Testis (tissue), 3 donors: ENCODE results near the gene CRABP2. TPM values are rescaled to one million over a fixed set of nuclear protein-coding genes. Genes with fewer than 3 reads are reported as not detected.

ENCODE experiments used
- DNase-seq: peaks from one replicate; pipeline ENCODE4 v3.0.0-alpha.2; 2019
- H3K27ac ChIP-seq, 2 donors: fragments of 200-600 bp; sonication (generic); one replicate each; pipeline ENCODE4 v1.5.1; 2019
- H3K27me3 ChIP-seq: fragments of 200-600 bp; sonication (generic); one replicate; pipeline ENCODE4 v1.5.1; 2019
- H3K36me3 ChIP-seq: fragments of 200-600 bp; sonication (generic); one replicate; pipeline ENCODE4 v1.5.1; 2017; ENCODE audit warnings: low read depth; ENCODE audit errors: missing control alignments
- H3K4me1 ChIP-seq: fragments of 200-600 bp; sonication (generic); one replicate; pipeline ENCODE4 v1.5.1; 2019
- H3K4me3 ChIP-seq, 2 donors: fragments of 200-600 bp; sonication (generic); one replicate each; pipeline ENCODE4 v1.5.1; 2017 to 2019
- H3K9me3 ChIP-seq: fragments of 200-600 bp; sonication (generic); one replicate; pipeline ENCODE4 v1.5.1; 2017
- POLR2A ChIP-seq: fragments of 450-650 bp; IDR thresholded peaks from one replicate; pipeline ENCODE4 v1.6.1; 2017; ENCODE audit warnings: antibody characterized with exemption, mild to moderate bottlenecking, moderate library complexity
- WGBS, 2 donors: methylation state at CpG; one replicate each; pipeline ENCODE4 v1.1.5; 2018; 5-methylcytosine and 5-hydroxymethylcytosine counted together
- intact Hi-C: fragments of 100-400 bp; cut with DNase I; formaldehyde crosslinking; loops from one replicate; pipeline ENCODE4 v1.15.1; 2023; ENCODE audit warnings: low total_unique reads
- polyA plus RNA-seq: library from polyadenylated mRNA; stranded (reverse); fragments of 350-450 nt; fragmentation: Illumina TruSeq; extraction: RNeasy Lipid Tissue Mini Kit (QIAGEN cat#74804); gene quantifications from one replicate; pipeline ENCODE4 v1.2.3, GENCODE V29; 2014; ENCODE audit warnings: low read depth, low replicate concordance; ENCODE audit not compliant: insufficient read depth
- total RNA-seq, 2 donors: library from RNA; depleted of rRNA; stranded (reverse); fragments of >200 nt; gene quantifications; one replicate each; pipeline ENCODE4 v1.2.3, GENCODE V29; 2016
- TF ChIP-seq, protein P1 (sequence below), 3 experiments: fragments of 450-650 bp in 2 of 3; fragments of 200-600 bp in 1 of 3; sonication (generic) in 1 of 3; IDR thresholded peaks; one replicate each; pipeline ENCODE4 v1.5.1; 2016 to 2019; ENCODE audit warnings: antibody characterized with exemption in 3 of 3, mild to moderate bottlenecking in 2 of 3, moderate library complexity in 1 of 3

CRABP2 gene
- total and polyA plus RNA-seq, 3 donors from 2014 or later, result 2.1 to 21.0 (median 6.8) TPM

GRCh38 chr1:156693848-156694689 lies 11.3 kb downstream of the CRABP2 start:
- TF ChIP-seq, protein P1, sequence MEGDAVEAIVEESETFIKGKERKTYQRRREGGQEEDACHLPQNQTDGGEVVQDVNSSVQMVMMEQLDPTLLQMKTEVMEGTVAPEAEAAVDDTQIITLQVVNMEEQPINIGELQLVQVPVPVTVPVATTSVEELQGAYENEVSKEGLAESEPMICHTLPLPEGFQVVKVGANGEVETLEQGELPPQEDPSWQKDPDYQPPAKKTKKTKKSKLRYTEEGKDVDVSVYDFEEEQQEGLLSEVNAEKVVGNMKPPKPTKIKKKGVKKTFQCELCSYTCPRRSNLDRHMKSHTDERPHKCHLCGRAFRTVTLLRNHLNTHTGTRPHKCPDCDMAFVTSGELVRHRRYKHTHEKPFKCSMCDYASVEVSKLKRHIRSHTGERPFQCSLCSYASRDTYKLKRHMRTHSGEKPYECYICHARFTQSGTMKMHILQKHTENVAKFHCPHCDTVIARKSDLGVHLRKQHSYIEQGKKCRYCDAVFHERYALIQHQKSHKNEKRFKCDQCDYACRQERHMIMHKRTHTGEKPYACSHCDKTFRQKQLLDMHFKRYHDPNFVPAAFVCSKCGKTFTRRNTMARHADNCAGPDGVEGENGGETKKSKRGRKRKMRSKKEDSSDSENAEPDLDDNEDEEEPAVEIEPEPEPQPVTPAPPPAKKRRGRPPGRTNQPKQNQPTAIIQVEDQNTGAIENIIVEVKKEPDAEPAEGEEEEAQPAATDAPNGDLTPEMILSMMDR (IDR thresholded peaks at IDR 0.05), result no peak
- TF ChIP-seq POLR2A, result no peak
- intact Hi-C loops, result no loop called here
- Histone ChIP-seq H3K36me3 (no peaks in the 10 kb centered on the region), H3K27me3 (no peaks in the 10 kb centered on the region), H3K9me3 (no peaks in the 10 kb centered on the region), H3K4me1 (peaks cover 8% of the 10 kb centered on the region), H3K27ac (no peak overlapping the region), H3K4me3 (no peak overlapping the region)
- DNase-seq, result peak; percentile 51
- WGBS, 2 donors, result 77 to 79% methylated on average over 11 to 12 of the region's 12 CpGs

DNA sequence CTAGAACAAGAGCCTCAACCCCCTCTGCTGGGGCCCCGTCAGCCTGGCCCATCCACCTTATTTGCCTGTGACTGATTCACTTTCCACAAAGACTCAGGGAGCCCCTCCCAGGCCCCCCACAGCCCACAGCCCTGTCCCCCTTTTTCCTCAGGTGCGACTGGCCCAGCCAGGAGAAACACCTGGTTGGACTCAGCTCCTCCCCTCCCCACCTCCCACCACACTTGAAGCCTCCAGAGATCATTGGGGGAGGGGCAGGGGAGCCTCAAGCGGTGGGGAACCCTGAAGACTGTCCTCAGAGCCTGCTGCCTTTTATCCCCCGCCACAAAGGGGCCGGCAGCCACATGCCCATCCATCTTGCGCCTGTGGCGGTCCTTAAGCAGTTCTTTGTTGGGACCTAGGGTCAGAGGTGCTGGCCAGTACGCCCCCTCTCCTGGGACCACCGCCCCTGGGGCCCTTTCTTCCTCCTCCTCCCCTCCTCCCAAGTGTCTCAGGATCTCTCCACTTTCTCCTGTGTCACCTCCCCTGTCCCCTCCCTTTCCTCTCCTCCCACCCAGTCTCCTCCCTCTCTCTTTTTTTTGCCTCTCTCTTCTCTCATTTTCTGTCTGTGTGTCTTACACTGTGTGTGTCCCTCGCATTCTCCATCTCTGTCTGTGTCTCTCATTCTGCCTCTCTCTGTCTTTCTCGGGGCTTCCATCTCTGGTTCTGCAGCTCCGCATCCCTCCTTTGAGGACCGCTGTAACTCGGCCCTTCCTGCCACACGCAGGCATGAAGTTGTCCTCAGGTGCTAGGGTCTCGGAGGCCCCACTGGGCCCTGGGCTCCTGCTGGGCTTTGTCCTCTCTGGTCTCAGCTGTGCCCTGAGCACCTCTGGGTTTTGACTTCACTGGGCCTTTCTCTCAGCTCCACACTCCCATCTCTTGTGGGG lies 12.2 kb downstream of the CRABP2 start:
- Histone ChIP-seq H3K27me3 (no peaks in the 10 kb centered on the region), H3K36me3 (no peaks in the 10 kb centered on the region), H3K4me1 (peaks cover 9% of the 10 kb centered on the region), H3K4me3 (no peak overlapping the region), H3K27ac (no peak overlapping the region), H3K9me3 (no peaks in the 10 kb centered on the region)
- no peak for DNase-seq
- TF ChIP-seq POLR2A, result no peak
- TF ChIP-seq, protein P1 (IDR thresholded peaks at IDR 0.05), result no peak
- 64 to 78% methylated on average over 12 to 15 of the region's 16 CpGs for WGBS, 2 donors
- intact Hi-C loops, result no loop called here

- no peak for TF ChIP-seq POLR2A
- TF ChIP-seq, protein P1 (IDR thresholded peaks at IDR 0.05), result no peak
- DNase-seq, result no peak
- Histone ChIP-seq H3K27ac (no peak overlapping the region), H3K36me3 (no peaks in the 10 kb centered on the region), H3K4me1 (peaks cover 9% of the 10 kb centered on the region), H3K4me3 (no peak overlapping the region), H3K9me3 (no peaks in the 10 kb centered on the region), H3K27me3 (no peaks in the 10 kb centered on the region)
- intact Hi-C loops, result no loop called here
- WGBS, 2 donors, result 56 to 65% methylated on average over 9 to 13 of the region's 13 CpGs
These were observed 12.9 kb downstream of the CRABP2 start for GRCh38 chr1:156692441-156692924.

GRCh38 chr1:156691665-156692440 lies 13.5 kb downstream of the CRABP2 start:
- H3K4me3 ChIP-seq, result no peak overlapping the region
- WGBS, 2 donors, result 55% methylated on average over 13 to 20 of the region's 20 CpGs
- no peak for DNase-seq
- intact Hi-C loops, result no loop called here
- H3K27ac ChIP-seq, result no peak overlapping the region
- TF ChIP-seq, protein P1 (IDR thresholded peaks at IDR 0.05), result no peak
- no peak for TF ChIP-seq POLR2A
- no peaks in the 10 kb centered on the region for H3K9me3 ChIP-seq
- H3K27me3 ChIP-seq, result no peaks in the 10 kb centered on the region
- H3K36me3 ChIP-seq, result no peaks in the 10 kb centered on the region
- peaks cover 9% of the 10 kb centered on the region for H3K4me1 ChIP-seq
